Osteoblast (primary cell): ENCODE data around the gene UCHL3. TPM values are rescaled to one million over a fixed set of nuclear protein-coding genes. Genes with fewer than 3 reads are reported as not detected.

Source experiments
- DNase-seq: peaks from one replicate; pipeline ENCODE4 v3.0.0; 2011; ENCODE audit warnings: low spot score, mixed read lengths; ENCODE audit not compliant: insufficient read length; ENCODE audit errors: missing footprints
- H2AFZ ChIP-seq: 2 replicates; pipeline ENCODE4 v1.6.0; 2011; ENCODE audit warnings: mild to moderate bottlenecking, low read length
- H3K27ac ChIP-seq: 2 replicates; pipeline ENCODE4 v1.5.1; 2011; ENCODE audit warnings: mild to moderate bottlenecking, low read depth, low read length, moderate library complexity
- H3K27me3 ChIP-seq: 2 replicates; pipeline ENCODE4 v1.6.0; 2012; ENCODE audit warnings: mild to moderate bottlenecking, control low read depth, inconsistent platforms, low read length, moderate library complexity; ENCODE audit not compliant: insufficient read depth
- H3K36me3 ChIP-seq: 2 replicates; pipeline ENCODE4 v1.5.1; 2011; ENCODE audit warnings: mild to moderate bottlenecking, low read length, control low read depth, moderate library complexity; ENCODE audit not compliant: insufficient read depth
- H3K4me1 ChIP-seq: 2 replicates; pipeline ENCODE4 v1.5.1; 2011; ENCODE audit warnings: mild to moderate bottlenecking, low read length, control low read depth, moderate library complexity; ENCODE audit not compliant: insufficient read depth
- H3K4me2 ChIP-seq: 2 replicates; pipeline ENCODE4 v1.6.0; 2011; ENCODE audit warnings: mild to moderate bottlenecking, low read length; ENCODE audit not compliant: insufficient read depth
- H3K4me3 ChIP-seq: fragments of 200-600 bp; sonication (generic); 3 replicates; pipeline ENCODE4 v1.5.1; 2012; ENCODE audit warnings: mild to moderate bottlenecking, low read length, inconsistent platforms; ENCODE audit not compliant: insufficient read depth
- H3K79me2 ChIP-seq: 2 replicates; pipeline ENCODE4 v1.6.0; 2012; ENCODE audit warnings: mild to moderate bottlenecking, low read length, control low read depth, inconsistent platforms; ENCODE audit not compliant: insufficient read depth
- H3K9me3 ChIP-seq: 2 replicates; pipeline ENCODE4 v1.5.1; 2011; ENCODE audit warnings: low read depth, low read length, control low read depth
- H4K20me1 ChIP-seq: 2 replicates; pipeline ENCODE4 v1.6.0; 2012; ENCODE audit warnings: mild to moderate bottlenecking, low read length, control low read depth; ENCODE audit not compliant: insufficient read depth
- total RNA-seq: library from RNA; depleted of rRNA; stranded (reverse); fragments of >200 nt; gene quantifications from 2 replicates; pipeline ENCODE4 v1.2.3, GENCODE V29; 2012
- TF ChIP-seq, protein P1 (sequence below): IDR thresholded peaks from 2 replicates; pipeline ENCODE4 v1.5.1; 2011; ENCODE audit warnings: mild to moderate bottlenecking, low read depth, low read length, moderate library complexity; ENCODE audit errors: extremely low read depth

The UCHL3 gene
- total RNA-seq, 1 donor: 15.6 TPM

DNA sequence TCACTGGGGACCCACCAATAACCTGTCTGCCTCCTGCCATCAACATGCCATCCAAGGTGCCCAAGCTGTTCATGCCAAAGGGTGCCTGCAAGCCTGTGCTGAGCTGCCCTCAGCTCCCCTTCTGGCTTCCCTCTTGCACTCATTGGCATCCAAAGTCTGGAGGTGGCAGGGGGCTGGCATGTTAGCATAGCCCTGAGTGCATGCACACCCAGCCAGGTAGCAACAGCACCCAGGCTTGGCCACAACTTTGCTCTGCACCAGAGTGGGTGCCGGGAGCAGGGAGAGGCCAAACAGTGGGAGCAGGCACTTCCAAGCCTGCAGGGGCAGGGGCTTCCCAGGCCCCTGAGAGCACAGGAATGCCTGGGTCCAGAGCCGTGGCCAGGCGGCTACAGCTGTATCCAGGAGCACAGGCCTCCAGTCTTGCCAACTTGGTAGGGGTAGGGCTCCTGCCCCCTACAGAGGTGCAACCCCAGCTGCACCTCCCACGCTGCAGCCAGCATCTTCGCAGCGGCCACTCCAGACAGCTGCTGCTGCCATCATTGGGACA lies 41.5 kb upstream of the UCHL3 start:
- Histone ChIP-seq H4K20me1 (no peaks in the 10 kb centered on the region), H2AFZ (no peak overlapping the region), H3K27me3 (no peaks in the 10 kb centered on the region), H3K27ac (no peak overlapping the region), H3K79me2 (no peaks in the 10 kb centered on the region), H3K4me2 (no peak overlapping the region), H3K36me3 (no peaks in the 10 kb centered on the region), H3K9me3 (no peaks in the 10 kb centered on the region), H3K4me1 (no peaks in the 10 kb centered on the region), H3K4me3 (no peak overlapping the region)
- TF ChIP-seq, protein P1, sequence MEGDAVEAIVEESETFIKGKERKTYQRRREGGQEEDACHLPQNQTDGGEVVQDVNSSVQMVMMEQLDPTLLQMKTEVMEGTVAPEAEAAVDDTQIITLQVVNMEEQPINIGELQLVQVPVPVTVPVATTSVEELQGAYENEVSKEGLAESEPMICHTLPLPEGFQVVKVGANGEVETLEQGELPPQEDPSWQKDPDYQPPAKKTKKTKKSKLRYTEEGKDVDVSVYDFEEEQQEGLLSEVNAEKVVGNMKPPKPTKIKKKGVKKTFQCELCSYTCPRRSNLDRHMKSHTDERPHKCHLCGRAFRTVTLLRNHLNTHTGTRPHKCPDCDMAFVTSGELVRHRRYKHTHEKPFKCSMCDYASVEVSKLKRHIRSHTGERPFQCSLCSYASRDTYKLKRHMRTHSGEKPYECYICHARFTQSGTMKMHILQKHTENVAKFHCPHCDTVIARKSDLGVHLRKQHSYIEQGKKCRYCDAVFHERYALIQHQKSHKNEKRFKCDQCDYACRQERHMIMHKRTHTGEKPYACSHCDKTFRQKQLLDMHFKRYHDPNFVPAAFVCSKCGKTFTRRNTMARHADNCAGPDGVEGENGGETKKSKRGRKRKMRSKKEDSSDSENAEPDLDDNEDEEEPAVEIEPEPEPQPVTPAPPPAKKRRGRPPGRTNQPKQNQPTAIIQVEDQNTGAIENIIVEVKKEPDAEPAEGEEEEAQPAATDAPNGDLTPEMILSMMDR: no peak
- DNase-seq: no peak

DNA sequence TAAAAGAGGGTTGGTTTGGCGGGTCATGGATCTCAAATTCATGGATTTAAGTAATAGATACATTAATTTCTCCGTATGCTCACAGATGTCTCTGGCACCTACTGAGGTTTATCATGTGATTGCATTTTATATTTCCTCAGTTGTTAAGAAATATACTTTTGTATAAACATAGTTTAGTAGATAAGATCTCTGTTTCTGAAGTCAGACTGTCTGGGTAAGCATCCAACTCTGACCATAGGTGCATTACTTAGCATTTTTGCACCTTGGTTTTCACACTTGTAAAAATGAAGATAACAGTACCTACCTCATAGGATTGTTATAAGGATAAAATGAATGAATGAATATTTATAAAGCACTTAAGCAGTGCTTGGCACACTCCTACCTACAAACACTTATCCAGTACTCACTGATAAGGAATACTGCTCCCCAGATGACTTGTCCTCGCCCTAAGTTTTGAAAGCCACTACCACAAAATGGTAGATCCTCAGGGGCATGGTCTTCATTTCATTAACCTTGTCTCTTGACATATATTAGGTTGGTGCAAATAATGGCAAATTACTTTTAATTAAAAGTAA lies 38.5 kb upstream of the UCHL3 start:
- no peaks in the 10 kb centered on the region for H3K27me3 ChIP-seq
- no peaks in the 10 kb centered on the region for H4K20me1 ChIP-seq
- no peak overlapping the region for H3K27ac ChIP-seq
- H3K79me2 ChIP-seq: no peaks in the 10 kb centered on the region
- H3K4me1 ChIP-seq: no peaks in the 10 kb centered on the region
- H3K4me2 ChIP-seq: no peak overlapping the region
- no peaks in the 10 kb centered on the region for H3K36me3 ChIP-seq
- DNase-seq: no peak
- no peaks in the 10 kb centered on the region for H3K9me3 ChIP-seq
- H3K4me3 ChIP-seq: no peak overlapping the region
- H2AFZ ChIP-seq: no peak overlapping the region
- TF ChIP-seq, protein P1: no peak

DNA sequence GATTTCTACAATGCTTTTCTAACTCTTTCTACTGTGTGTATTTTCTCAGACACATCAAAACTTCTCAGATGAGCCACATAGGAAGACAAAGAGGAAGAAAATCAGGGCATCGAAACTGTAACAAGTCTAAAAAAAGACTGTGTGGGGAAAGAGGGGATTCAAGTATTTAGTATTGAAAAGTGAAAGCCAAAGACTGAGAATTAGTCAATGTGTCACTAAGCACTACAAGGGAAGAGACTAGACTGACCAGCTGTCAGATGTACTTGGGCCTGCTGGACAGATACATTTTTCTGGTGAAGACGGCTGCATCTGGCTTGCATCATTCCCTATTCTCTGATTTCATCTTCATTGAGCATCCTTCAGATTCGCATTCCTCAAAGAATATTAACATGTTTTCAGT lies 37.3 kb upstream of the UCHL3 start:
- no peak overlapping the region for H3K27ac ChIP-seq
- no peak overlapping the region for H2AFZ ChIP-seq

DNA sequence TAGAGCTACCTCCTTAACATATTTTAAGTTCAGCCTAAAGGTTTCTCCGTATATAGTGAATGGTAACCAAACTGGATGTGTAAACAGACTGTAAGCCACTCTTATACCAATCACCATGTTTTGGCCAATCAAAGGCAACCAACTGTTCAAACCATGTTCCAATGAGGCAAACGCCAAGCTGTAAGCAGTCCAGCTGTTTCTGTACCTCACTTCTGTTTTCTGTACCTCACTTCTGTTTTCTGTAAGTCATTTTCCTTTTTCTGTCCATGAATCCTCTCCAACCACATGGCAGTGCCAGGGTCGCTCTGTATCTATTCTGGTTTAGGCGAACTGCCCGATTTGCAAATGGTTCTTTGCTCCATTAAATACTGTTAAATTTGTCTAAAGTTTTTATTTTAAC lies 36.3 kb upstream of the UCHL3 start:
- H3K4me1 ChIP-seq: no peaks in the 10 kb centered on the region
- TF ChIP-seq, protein P1: no peak
- H3K79me2 ChIP-seq: no peaks in the 10 kb centered on the region
- H3K36me3 ChIP-seq: no peaks in the 10 kb centered on the region
- no peak overlapping the region for H3K27ac ChIP-seq
- no peak overlapping the region for H2AFZ ChIP-seq
- H3K9me3 ChIP-seq: no peaks in the 10 kb centered on the region
- no peak overlapping the region for H3K4me2 ChIP-seq
- H4K20me1 ChIP-seq: no peaks in the 10 kb centered on the region
- H3K27me3 ChIP-seq: no peaks in the 10 kb centered on the region
- DNase-seq: no peak
- H3K4me3 ChIP-seq: no peak overlapping the region

More for the DNA sequence above, 37.3 kb upstream of the UCHL3 start:
- Histone ChIP-seq H3K79me2 (no peaks in the 10 kb centered on the region), H3K27me3 (no peaks in the 10 kb centered on the region), H3K4me3 (no peak overlapping the region), H3K9me3 (no peaks in the 10 kb centered on the region), H3K4me2 (no peak overlapping the region), H3K36me3 (no peaks in the 10 kb centered on the region), H3K4me1 (no peaks in the 10 kb centered on the region), H4K20me1 (no peaks in the 10 kb centered on the region)
- DNase-seq: no peak
- TF ChIP-seq, protein P1: no peak
